Endothelial cell of umbilical vein (primary cell): ENCODE results near the gene RMND1.

Experiments
- EZH2 ChIP-seq: IDR thresholded peaks from 2 replicates; pipeline ENCODE4 v1.6.1; 2012; ENCODE audit warnings: borderline replicate concordance, low read depth, mild to moderate bottlenecking, moderate library complexity, low read length, inconsistent platforms; ENCODE audit not compliant: severe bottlenecking
- JUN ChIP-seq: IDR thresholded peaks from 2 replicates; pipeline ENCODE4 v1.6.1; 2011; ENCODE audit warnings: borderline replicate concordance, low read depth; ENCODE audit not compliant: insufficient read length, insufficient read depth
- MYC ChIP-seq: IDR thresholded peaks from one replicate; pipeline ENCODE4 v1.6.1; 2011; ENCODE audit warnings: mild to moderate bottlenecking, low read depth, low read length
- POLR2A ChIP-seq: IDR thresholded peaks from 2 replicates; pipeline ENCODE4 v1.6.1; 2012; ENCODE audit warnings: low read depth, mild to moderate bottlenecking, control low read depth, low read length
- POLR2AphosphoS5 ChIP-seq: IDR thresholded peaks from 2 replicates; pipeline ENCODE4 v1.6.1; 2012; ENCODE audit warnings: low read depth, mild to moderate bottlenecking, control low read depth, low read length, moderate library complexity; ENCODE audit not compliant: insufficient read depth
- TF ChIP-seq, protein P1 (sequence below), 2 donors: IDR thresholded peaks; 1 replicate in 1 of 2; 2 replicates in 1 of 2; pipeline ENCODE4 v1.5.1; 2011; ENCODE audit warnings: low read length in 2 of 2, mild to moderate bottlenecking in 2 of 2, moderate library complexity in 2 of 2, control low read depth in 1 of 2, inconsistent platforms in 1 of 2, low read depth in 1 of 2; ENCODE audit not compliant: insufficient read depth in 1 of 2; ENCODE audit errors: extremely low read depth in 1 of 2

DNA sequence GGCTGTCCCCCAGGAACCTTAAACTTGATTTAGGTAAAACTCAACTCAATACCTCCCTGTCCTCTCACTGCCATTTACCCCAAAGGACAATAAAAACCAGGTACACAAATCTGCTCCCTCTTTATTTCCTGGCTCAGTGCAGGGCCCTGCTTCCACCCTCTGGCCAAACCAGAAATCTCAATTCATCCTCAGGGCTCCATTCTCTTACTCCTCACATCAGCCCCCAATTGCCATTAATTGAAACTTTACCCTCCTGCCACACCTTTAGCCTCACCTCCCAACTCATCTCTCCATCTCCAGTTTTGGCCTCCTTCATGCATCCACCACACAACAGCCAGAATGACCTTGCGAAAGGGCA, 71.1 kb downstream of the RMND1 start:
- TF ChIP-seq POLR2A, result no peak
- TF ChIP-seq JUN, result no peak
- TF ChIP-seq, protein P1, sequence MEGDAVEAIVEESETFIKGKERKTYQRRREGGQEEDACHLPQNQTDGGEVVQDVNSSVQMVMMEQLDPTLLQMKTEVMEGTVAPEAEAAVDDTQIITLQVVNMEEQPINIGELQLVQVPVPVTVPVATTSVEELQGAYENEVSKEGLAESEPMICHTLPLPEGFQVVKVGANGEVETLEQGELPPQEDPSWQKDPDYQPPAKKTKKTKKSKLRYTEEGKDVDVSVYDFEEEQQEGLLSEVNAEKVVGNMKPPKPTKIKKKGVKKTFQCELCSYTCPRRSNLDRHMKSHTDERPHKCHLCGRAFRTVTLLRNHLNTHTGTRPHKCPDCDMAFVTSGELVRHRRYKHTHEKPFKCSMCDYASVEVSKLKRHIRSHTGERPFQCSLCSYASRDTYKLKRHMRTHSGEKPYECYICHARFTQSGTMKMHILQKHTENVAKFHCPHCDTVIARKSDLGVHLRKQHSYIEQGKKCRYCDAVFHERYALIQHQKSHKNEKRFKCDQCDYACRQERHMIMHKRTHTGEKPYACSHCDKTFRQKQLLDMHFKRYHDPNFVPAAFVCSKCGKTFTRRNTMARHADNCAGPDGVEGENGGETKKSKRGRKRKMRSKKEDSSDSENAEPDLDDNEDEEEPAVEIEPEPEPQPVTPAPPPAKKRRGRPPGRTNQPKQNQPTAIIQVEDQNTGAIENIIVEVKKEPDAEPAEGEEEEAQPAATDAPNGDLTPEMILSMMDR (IDR thresholded peaks at IDR 0.05; ENCODE audit: extremely low read depth in 1 of 2, insufficient read depth in 1 of 2, low read depth in 1 of 2, low read length in 2 of 2), result no peak
- TF ChIP-seq POLR2AphosphoS5, result no peak
- TF ChIP-seq MYC, result no peak
- no peak for TF ChIP-seq EZH2
